ENCODE measurements around the gene MEIS2. TPM values are rescaled to one million over a fixed set of nuclear protein-coding genes. Genes with fewer than 3 reads are reported as not detected.

Gene MEIS2
- total and polyA plus RNA-seq, 2 experiments from 2014 or later = 0.27 TPM; not detected in 1

DNA sequence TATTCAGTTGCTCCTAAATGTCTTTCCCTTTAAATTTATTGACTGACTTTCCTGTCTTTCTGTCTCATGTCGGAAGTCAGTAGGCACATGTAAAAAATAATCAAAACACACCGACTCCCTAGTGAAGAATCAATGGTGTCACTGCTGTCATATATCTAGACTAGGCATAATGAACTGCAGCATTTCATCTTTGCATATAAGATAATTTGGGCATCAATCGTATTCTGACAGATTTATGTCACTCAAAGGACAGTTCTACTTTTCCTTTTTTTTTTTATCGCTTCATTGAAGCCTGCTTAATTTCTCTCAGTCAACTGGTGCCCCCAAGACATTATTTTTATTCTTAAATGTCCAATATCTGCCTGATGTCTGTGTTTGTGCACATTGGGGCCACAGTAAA lies 206.3 kb downstream of the MEIS2 start (continued):
- TF ChIP-seq, protein P1, sequence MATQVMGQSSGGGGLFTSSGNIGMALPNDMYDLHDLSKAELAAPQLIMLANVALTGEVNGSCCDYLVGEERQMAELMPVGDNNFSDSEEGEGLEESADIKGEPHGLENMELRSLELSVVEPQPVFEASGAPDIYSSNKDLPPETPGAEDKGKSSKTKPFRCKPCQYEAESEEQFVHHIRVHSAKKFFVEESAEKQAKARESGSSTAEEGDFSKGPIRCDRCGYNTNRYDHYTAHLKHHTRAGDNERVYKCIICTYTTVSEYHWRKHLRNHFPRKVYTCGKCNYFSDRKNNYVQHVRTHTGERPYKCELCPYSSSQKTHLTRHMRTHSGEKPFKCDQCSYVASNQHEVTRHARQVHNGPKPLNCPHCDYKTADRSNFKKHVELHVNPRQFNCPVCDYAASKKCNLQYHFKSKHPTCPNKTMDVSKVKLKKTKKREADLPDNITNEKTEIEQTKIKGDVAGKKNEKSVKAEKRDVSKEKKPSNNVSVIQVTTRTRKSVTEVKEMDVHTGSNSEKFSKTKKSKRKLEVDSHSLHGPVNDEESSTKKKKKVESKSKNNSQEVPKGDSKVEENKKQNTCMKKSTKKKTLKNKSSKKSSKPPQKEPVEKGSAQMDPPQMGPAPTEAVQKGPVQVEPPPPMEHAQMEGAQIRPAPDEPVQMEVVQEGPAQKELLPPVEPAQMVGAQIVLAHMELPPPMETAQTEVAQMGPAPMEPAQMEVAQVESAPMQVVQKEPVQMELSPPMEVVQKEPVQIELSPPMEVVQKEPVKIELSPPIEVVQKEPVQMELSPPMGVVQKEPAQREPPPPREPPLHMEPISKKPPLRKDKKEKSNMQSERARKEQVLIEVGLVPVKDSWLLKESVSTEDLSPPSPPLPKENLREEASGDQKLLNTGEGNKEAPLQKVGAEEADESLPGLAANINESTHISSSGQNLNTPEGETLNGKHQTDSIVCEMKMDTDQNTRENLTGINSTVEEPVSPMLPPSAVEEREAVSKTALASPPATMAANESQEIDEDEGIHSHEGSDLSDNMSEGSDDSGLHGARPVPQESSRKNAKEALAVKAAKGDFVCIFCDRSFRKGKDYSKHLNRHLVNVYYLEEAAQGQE (IDR thresholded peaks at IDR 0.05; ENCODE audit: unreplicated experiment) = no peak
- TF ChIP-seq ZNF114 (CRISPR knock-in tag; IDR thresholded peaks at IDR 0.05) = no peak
- TF ChIP-seq, protein P2, sequence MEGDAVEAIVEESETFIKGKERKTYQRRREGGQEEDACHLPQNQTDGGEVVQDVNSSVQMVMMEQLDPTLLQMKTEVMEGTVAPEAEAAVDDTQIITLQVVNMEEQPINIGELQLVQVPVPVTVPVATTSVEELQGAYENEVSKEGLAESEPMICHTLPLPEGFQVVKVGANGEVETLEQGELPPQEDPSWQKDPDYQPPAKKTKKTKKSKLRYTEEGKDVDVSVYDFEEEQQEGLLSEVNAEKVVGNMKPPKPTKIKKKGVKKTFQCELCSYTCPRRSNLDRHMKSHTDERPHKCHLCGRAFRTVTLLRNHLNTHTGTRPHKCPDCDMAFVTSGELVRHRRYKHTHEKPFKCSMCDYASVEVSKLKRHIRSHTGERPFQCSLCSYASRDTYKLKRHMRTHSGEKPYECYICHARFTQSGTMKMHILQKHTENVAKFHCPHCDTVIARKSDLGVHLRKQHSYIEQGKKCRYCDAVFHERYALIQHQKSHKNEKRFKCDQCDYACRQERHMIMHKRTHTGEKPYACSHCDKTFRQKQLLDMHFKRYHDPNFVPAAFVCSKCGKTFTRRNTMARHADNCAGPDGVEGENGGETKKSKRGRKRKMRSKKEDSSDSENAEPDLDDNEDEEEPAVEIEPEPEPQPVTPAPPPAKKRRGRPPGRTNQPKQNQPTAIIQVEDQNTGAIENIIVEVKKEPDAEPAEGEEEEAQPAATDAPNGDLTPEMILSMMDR (conservative IDR thresholded peaks at IDR 0.05; ENCODE audit: low read depth in 2 of 2) = no peak
- TF ChIP-seq EZH2phosphoT487 (IDR thresholded peaks at IDR 0.05; ENCODE audit: unreplicated experiment) = no peak
- no peak for TF ChIP-seq CREB1 (CRISPR knock-in tag; IDR thresholded peaks at IDR 0.05; ENCODE audit: low read depth)

DNA sequence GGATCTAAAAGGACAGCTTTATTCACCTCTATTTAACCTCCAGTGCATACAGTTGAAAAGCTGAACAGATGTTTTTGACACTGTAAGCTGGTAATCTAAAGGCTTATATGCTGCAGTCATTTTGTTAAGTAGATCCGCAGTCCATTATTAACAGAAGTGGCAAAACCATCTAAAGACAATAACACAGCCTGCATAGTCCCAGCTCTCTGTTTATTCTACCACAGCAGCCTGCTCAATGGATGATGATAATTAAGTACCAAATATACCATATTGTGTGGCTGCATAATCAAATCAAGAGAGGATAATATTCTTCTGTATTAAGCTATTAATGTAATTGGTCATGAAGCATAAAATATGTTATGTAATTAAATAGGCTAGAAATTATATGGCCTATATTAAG lies 207.1 kb downstream of the MEIS2 start:
- no peak for DNase-seq (ENCODE audit: low spot score)
- no peak for TF ChIP-seq ZNF114 (CRISPR knock-in tag; IDR thresholded peaks at IDR 0.05)
- TF ChIP-seq, protein P1 (IDR thresholded peaks at IDR 0.05; ENCODE audit: unreplicated experiment) = no peak
- no peak for TF ChIP-seq EZH2 (IDR thresholded peaks at IDR 0.05; ENCODE audit: low read depth, unreplicated experiment)
- no peak for TF ChIP-seq NANOG (IDR thresholded peaks at IDR 0.05; ENCODE audit: borderline replicate concordance)
- no peak for TF ChIP-seq CREB1 (CRISPR knock-in tag; IDR thresholded peaks at IDR 0.05; ENCODE audit: low read depth)
- TF ChIP-seq ZNF331 (CRISPR knock-in tag; IDR thresholded peaks at IDR 0.05; ENCODE audit: low read depth) = no peak
- H3K27me3 Mint-ChIP-seq (ENCODE audit: insufficient read depth, low read depth, poor library complexity) = peaks cover 35% of the 10 kb centered on the region

More for the DNA sequence above, 207.1 kb downstream of the MEIS2 start:
- H3K4me3 ChIP-seq = no peak overlapping the region
- no peak overlapping the region for H2AFZ ChIP-seq
- no peak overlapping the region for H3K27ac ChIP-seq (ENCODE audit: low read depth)
- H3K4me2 ChIP-seq = no peak overlapping the region
- Mint-ChIP-seq H3K27ac (no peak overlapping the region), H3K36me3 (ENCODE audit: low read depth) (no peaks in the 10 kb centered on the region), H3K4me1 (peaks cover 29% of the 10 kb centered on the region), H3K9me3 (no peaks in the 10 kb centered on the region), H3K4me3 (no peak overlapping the region)
- no peaks in the 10 kb centered on the region for H4K20me1 ChIP-seq (replicated peaks; ENCODE audit: insufficient read depth)
- H3K79me2 ChIP-seq (replicated peaks; ENCODE audit: insufficient read depth) = no peaks in the 10 kb centered on the region
- peaks cover 28% of the 10 kb centered on the region for H3K4me1 ChIP-seq (ENCODE audit: insufficient read depth)
- H3F3A ChIP-seq (replicated peaks; ENCODE audit: low read depth) = no peaks in the 10 kb centered on the region
- no peaks in the 10 kb centered on the region for H3K36me3 ChIP-seq (ENCODE audit: insufficient read depth)
- ATAC-seq = no peak
- H3K9me2 ChIP-seq (ENCODE audit: insufficient read depth) = no peaks in the 10 kb centered on the region
- H3K27me3 ChIP-seq (ENCODE audit: insufficient read depth) = peaks cover 64% of the 10 kb centered on the region
